SHP77 treated with DMSO at 0.1 percent for 48 hours (cell line): Measurements from ENCODE around the gene SLC16A13.
"Not testable (repeated sequence)": the region's sequence is repeated elsewhere in the genome, so short reads cannot be mapped to it uniquely, and the experiment has no call there.

ENCODE experiments used
- DNase-seq: peaks from one replicate; lab custom pipeline; 2025; lab: John Stamatoyannopoulos, UW

The SLC16A13 gene

DNA sequence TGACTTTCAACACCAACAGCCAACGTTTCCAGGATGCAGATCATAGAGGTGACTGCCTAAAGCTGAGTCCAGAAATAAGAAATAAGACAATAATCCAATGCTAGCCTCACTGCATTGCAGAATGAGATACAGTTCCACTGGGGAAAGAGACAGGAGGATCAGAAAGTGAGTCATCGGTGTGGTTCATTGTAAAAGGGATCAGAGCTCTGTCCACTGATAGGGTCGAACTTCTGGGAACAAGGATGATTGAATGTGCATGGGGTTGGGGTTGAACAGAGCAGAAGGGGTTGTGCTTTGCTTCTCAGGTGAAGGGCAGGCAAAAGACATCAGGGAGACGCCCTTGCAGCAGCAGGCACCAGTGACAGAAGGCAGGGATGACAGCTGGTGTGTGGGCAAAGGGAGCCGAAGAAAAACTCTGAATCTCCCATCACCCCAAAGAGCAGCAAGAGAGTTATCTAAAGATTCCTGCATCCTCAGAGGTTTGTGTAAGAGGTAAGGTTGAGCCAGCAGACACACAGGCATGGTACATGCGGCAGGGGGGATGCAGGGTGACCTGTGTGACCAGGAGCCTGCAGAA, 27.8 kb downstream of the SLC16A13 start:
- DNase-seq = no peak

DNA sequence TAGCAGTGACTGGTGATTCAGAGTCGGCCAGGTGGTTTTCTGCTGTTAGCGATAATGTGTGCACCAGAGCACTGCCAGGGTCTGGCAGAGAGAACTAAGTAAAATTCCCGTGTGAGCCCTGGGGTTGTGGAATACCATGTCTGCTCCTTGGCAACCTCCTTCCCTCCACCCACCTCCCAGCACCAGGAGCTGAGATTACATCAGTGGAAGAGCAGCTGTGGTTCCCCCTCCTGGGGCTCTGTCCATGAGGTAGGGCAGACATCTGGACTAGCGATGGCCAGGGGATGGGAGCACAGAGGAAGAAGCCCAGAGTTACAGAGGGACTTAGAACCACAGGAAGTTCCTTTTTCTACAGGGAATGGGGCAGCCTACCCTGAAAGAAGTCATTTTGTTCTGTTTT, 28.4 kb downstream of the SLC16A13 start:
- DNase-seq = no peak

DNA sequence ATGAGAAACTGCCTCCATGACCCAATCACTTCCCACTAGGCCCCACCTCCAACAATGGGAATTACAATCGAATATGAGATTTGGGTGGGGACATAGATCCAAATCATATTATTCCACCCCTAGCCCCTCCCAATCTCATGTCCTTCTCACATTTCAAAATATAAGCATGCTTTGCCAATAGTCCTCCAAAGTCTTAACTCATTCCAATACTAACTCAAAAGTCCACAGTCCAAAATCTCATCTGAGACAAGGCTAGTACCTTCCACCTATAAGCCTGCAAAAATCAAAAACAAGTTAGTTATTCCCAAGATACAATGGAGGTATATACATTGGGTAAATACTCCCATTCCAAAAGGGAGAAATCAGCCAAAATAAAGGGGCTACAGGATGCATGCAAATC, 31.4 kb downstream of the SLC16A13 start:
- DNase-seq = no peak

DNA sequence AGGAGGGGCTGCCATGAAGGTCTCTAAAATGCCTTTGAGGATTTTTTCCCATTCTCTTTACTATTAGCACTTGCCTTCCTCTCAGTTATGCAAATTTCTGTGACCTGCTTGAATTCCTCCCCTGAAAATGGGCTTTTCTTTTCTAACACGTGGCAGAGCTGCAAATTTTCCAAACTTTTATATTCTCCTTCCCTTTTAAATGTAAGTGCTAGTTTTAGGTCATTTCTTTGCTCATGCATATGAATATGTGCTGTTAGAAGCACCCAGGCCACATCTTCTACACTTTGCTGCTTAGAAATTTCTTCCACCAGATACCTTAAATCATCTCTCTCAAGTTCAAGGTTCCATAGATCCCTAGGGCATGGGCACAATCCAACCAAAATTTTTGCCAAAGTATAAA, 32.5 kb downstream of the SLC16A13 start:
- DNase-seq = no peak

DNA sequence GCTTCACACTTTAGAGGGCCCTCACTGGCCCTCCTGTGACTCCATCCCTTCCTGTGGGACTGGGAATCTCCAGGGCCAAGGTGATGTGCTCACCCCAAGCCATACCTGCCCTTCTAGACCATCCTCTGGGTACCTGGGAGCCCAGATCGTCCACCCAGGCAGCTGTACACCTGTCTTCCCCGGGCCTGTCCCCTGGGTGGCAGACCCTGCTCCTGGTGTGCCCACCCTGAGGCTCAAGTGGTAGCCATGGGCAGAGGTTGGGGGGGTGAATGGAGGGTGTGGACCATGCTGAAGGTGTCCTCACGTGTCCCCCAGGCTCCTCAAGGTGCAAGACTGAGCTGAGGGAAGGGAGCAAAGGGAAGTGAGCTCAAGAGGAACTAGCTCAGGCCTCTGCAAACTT, 34.9 kb downstream of the SLC16A13 start:
- no peak for DNase-seq

DNA sequence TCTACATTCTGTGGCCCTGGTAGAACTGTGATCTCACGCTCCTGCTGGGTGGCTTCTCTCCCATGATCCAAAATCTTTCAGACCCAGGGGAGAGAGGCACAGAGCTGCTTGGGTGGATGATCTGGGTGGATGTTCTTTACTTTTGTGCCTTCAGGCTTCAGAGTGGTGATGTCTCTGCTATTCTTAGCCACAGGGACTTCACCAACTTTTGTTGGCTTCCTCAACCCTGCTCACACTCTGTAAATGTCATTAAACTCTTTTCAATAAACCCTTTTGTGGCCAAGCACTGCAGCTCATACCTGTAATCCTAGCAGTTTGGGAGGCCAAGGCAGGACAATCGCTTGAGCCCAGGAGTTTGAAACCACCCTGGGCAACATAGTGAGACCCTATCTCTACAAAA, 36.6 kb downstream of the SLC16A13 start:
- DNase-seq = no peak

DNA sequence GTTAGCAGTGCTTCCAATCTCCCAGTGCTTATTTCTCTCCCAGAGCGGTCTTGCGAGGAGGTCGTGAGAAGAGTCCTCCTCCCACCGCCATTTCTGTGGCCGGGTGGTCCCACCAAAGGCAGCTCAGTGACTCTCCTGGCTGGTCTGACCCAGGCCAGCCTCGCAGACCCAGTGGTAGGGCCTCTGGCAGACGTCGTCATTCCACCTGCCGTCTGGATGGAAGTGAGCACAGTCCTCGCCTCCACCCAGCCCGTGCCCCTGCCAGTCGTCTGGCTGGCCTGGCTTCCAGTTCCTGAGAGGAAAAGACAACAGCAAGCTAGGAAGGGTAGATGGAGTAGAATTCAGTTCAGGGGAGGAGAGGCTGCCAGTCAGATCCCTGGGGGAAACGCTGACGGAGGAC, 39.1 kb downstream of the SLC16A13 start:
- DNase-seq = no peak

DNA sequence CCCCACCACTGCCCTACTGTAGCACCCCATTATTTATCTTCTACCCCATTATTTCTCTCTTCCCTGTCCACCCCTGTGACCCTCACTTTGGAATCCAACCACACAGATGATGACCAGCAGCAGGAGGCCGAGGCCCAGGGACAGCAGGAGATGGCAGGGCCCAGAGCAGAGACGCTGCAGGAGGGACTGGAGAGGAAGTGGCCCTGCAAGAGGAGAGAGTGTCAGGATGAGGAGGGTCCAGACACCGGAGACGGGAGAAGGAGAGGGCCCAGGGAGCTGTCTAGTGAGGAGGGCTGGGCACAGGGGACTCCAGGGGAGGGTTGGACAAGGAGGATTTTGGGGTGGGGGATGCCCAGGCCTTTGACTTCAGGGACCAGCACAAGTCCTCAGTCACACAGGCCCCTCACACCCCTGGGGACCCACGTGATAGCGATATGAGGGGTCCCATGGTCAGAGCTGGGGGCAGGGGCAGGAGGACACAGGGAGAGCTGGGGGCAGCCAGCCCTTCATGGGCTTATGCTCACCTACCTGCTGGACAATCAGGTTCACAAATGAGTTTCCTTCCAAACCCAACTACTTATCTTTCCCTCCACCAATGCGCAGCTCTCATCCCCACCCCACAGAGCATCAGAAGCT, 42.2 kb downstream of the SLC16A13 start:
- DNase-seq = no peak

DNA sequence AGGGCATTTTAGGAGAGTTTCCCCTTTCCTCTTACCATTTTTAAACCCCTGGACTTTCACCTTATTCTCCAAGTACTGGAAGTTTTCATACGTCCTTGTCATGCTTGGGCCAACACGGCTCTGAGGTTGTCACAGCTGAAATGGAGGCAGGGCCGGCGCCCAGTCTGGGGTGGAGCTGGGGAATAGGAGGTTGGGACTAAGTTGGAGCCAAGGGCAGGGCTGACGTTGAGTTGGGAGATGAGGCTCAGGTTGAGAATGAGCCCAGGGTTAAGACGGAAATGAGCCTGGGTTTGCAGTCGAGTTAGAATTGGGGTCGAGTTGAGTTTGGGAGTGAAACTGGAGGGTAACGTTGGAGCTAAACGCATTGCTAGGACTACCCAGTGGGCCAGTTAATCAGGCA, 42.9 kb downstream of the SLC16A13 start:
- DNase-seq = no peak

DNA sequence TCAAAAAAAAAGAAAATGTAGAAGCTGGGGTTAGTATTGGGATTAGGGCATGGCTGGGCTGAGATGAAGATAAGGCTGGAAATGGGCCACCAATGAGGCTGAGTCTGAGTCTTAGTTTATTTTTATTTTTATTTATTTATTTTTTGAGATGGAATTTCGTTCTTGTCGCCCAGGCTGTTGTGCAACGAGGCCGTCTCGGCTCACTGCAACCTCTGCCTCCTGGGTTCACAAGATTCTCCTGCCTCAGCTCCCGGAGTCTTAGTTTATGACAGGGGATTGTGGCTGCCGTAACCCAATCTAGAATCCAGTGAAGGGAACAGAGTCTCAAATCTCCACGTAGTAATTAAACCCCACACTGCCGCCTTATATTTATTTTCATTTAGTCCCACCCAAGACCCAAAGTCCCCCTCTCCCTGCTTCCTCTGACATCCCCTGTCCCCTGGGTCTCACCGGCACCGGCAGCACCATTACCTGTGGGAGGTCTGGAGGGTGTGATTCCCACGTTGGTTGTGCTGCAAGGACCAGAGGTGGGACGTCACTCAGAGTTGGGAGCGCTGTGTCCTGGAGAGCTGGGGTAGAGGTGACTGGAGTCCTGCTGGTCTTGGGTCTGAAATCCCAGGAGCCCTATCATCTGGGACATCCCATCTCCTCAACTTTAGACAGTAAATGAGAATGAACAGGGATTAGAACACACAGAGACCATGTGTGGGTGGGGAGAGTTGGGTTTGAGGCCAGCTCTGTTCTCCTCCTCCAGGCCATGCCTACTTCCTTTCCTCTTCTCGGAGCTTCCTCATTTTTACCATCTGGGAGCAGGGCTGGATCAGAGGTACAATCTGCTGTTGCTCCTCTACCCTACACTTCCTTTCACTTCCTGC, 44.0 kb downstream of the SLC16A13 start, which contains the start of gene CLEC10A:
Gene CLEC10A (minus strand): TSS at position 671 of the 875 bp plus-strand sequence. CDS start 1,439 bp downstream, outside the sequence.
- no peak for DNase-seq

DNA sequence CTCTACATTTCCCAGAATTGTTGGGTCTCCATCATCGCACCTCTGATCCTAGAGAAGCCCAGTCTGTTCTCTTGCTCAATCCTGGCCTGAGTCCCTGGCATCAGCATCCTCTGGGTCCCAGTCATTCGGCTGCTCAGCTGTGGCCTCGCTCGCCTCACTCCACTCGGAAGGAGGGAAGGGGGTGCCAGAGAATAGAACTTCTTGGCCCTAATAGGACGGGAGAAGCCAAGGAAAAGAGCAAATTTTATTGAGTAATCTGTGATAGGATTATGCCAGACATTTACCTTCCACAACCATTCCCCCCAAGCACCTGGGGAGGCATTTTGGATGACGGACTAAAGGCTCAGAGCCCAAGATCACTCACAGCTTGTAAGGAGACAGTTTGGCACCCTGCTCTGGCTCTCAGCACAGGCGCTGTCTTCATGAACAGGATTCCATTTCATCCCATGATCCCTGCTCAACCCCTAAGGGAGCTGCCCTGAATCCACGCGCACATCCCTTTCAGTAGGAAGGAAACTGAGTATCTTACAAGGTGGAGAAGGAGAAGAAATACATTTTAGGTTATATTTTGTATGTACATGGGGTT, 44.7 kb downstream of the SLC16A13 start:
- no peak for DNase-seq

DNA sequence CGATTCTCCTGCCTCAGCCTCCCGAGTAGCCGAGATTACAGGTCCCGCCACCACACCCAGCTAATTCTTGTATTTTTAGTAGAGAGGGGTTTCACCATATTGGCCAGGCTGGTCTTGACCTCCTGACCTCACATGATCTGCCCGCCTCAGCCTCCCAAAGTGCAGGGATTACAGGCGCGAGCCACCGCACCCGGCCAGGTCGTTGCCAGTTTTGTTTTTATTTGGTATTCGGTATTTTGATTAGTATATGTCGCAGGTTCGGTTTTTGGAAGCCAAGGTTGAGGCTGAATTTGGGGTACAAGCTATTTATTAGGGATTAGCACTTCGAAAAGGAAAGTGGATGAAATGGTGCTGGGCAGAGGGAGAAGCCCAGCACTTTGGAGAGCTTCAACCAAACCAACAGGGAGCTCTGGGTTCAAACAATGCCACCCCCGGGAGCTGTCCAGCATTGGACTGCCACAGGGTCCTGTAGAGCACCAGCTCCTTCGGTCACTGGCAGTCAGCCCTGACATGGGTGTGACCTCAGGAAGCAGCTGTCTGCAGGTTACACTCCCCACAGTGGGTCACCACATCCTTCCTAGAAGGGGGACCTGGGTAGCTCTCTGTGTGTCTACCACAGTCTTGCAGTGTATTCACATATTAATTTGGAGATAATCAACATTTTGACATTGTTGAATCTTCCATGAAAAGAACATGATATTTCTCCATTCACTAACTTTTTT, 45.7 kb downstream of the SLC16A13 start:
- no peak for DNase-seq

DNA sequence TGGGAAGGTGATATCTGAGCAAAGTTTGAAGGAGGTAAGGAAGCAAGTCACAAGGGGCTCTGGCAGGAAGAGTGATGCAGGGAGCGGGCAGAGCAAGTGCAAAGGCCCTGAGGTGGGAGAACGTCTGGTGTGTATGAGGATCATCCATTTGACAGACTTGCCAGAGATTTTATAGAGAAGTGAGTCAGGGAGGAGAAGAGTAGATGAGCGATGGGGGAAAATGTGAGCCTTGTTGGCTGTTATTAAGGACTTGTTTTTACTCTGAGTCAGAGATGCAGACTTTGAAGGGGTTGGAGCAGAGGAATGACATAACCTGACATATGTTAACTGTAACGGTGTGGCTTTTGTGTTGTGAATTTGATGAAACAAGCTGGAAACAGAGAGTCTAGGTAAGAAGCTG, 47.8 kb downstream of the SLC16A13 start:
- DNase-seq = no peak

DNA sequence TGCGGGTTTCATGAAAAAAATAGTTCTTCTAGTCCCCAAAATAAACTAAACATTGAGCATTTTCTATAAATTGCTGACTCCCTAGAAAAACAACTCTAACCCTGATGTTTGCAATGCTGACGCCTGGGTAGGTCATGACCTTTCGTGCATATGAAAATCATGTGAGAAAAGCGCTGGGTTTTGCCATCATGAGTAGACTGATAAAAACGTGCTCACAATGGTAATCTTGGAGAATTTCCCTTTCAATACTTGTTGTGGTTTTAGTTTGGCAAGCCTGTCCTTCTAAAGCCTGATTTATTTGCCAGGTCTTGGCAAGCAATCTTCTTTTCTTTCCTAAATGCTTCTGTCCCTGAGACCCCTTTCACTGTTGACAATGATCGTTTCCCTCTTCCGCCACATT, 48.3 kb downstream of the SLC16A13 start:
- DNase-seq = no peak

DNA sequence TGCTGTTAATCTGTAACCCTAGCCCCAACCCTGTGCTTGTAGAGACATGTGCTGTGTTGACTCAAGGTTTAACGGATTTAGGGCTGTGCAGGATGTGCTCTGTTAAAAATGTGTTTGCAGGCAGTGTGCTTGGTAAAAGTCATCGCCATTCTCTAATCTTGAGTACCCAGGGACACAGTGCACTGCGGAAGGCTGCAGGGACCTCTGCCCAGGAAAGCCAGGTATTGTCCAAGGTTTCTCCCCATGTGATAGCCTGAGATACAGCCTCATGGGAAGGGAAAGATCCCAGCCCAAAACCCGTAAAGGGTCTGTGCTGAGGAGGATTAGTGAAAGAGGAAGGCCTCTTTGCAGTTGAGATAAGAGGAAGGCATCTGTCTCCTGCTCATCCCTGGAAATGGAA, 52.6 kb downstream of the SLC16A13 start:
- DNase-seq = not testable (repeated sequence)

DNA sequence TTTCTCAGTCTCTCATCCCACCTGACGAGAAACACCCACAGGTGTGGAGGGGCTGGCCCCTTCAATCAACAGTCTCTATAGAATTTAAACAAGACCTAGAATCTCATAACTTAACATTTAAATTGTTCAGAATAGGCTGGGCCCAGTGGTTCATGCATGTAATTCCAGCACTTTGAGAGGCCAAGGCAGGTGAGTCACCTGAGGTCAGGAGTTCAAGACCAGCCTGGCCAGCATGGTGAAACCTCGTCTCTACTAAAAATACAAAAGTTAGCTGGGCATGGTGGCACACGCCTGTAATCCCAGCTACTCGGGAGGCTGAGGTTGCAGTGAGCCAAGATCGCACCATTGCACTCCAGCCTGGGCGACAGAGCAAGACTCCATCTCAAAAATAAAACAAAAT, 53.8 kb downstream of the SLC16A13 start:
- not testable (repeated sequence) for DNase-seq
